Neural cell (in vitro differentiated cells): ENCODE measurements around the gene SLC4A8.

Experiments used
- EP300 ChIP-seq: fragments of 450-650 bp; conservative IDR thresholded peaks from 2 replicates; pipeline ENCODE4 v1.6.1; 2014; ENCODE audit warnings: antibody characterized with exemption, mild to moderate bottlenecking, moderate library complexity; ENCODE audit not compliant: poor library complexity, severe bottlenecking
- EZH2 ChIP-seq: fragments of 200-600, 300-800 bp; shearing (Covaris generic), sonication (generic); IDR thresholded peaks from 2 replicates; pipeline ENCODE4 v1.6.1; 2014; ENCODE audit warnings: antibody characterized with exemption, low read length, borderline replicate concordance, mild to moderate bottlenecking; ENCODE audit not compliant: insufficient read depth, poor library complexity, severe bottlenecking
- POLR2AphosphoS5 ChIP-seq: IDR thresholded peaks from 2 replicates; pipeline ENCODE4 v1.6.1; 2012
- RAD21 ChIP-seq: fragments of 450-650 bp; conservative IDR thresholded peaks from 2 replicates; pipeline ENCODE4 v1.6.1; 2014; ENCODE audit warnings: antibody characterized with exemption, mild to moderate bottlenecking, moderate library complexity
- TAF1 ChIP-seq: IDR thresholded peaks from 2 replicates; pipeline ENCODE4 v1.6.1; 2012; ENCODE audit warnings: low read depth
- TF ChIP-seq, protein P1 (sequence below): fragments of 450-650 bp; IDR thresholded peaks from 2 replicates; pipeline ENCODE4 v1.5.1; 2014; ENCODE audit warnings: antibody characterized with exemption, mild to moderate bottlenecking, moderate library complexity; ENCODE audit not compliant: poor library complexity, severe bottlenecking
- TF ChIP-seq, protein P2 (sequence below): IDR thresholded peaks from 2 replicates; pipeline ENCODE4 v1.6.1; 2012; ENCODE audit warnings: borderline replicate concordance

DNA sequence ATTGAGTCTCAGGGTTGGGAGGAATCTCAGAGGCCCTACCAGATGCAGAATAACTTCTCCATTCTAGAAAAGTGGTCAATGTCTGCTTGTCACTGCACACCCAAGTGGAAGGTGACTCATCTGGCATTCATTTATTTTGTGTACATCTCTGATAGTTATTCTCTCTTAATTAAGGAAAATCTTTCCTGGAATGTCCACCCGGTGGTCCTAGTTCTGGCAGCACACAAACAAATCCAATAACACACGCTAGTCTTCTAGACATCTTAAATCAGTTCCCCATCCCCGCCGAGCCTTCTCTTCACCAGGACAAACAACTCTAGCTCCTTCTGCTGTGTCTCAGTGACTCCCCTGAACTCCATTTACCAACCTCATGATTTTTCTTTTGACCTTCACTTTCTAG, 116.4 kb downstream of the SLC4A8 start:
- TF ChIP-seq, protein P1, sequence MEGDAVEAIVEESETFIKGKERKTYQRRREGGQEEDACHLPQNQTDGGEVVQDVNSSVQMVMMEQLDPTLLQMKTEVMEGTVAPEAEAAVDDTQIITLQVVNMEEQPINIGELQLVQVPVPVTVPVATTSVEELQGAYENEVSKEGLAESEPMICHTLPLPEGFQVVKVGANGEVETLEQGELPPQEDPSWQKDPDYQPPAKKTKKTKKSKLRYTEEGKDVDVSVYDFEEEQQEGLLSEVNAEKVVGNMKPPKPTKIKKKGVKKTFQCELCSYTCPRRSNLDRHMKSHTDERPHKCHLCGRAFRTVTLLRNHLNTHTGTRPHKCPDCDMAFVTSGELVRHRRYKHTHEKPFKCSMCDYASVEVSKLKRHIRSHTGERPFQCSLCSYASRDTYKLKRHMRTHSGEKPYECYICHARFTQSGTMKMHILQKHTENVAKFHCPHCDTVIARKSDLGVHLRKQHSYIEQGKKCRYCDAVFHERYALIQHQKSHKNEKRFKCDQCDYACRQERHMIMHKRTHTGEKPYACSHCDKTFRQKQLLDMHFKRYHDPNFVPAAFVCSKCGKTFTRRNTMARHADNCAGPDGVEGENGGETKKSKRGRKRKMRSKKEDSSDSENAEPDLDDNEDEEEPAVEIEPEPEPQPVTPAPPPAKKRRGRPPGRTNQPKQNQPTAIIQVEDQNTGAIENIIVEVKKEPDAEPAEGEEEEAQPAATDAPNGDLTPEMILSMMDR: no peak
- no peak for TF ChIP-seq RAD21
- TF ChIP-seq TAF1: no peak
- TF ChIP-seq, protein P2, sequence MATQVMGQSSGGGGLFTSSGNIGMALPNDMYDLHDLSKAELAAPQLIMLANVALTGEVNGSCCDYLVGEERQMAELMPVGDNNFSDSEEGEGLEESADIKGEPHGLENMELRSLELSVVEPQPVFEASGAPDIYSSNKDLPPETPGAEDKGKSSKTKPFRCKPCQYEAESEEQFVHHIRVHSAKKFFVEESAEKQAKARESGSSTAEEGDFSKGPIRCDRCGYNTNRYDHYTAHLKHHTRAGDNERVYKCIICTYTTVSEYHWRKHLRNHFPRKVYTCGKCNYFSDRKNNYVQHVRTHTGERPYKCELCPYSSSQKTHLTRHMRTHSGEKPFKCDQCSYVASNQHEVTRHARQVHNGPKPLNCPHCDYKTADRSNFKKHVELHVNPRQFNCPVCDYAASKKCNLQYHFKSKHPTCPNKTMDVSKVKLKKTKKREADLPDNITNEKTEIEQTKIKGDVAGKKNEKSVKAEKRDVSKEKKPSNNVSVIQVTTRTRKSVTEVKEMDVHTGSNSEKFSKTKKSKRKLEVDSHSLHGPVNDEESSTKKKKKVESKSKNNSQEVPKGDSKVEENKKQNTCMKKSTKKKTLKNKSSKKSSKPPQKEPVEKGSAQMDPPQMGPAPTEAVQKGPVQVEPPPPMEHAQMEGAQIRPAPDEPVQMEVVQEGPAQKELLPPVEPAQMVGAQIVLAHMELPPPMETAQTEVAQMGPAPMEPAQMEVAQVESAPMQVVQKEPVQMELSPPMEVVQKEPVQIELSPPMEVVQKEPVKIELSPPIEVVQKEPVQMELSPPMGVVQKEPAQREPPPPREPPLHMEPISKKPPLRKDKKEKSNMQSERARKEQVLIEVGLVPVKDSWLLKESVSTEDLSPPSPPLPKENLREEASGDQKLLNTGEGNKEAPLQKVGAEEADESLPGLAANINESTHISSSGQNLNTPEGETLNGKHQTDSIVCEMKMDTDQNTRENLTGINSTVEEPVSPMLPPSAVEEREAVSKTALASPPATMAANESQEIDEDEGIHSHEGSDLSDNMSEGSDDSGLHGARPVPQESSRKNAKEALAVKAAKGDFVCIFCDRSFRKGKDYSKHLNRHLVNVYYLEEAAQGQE: no peak
- no peak for TF ChIP-seq EZH2
- no peak for TF ChIP-seq POLR2AphosphoS5
- no peak for TF ChIP-seq EP300
